ENCODE data around the gene IL17RE.
"Not testable (repeated sequence)": the region's sequence is repeated elsewhere in the genome, so short reads cannot be mapped to it uniquely, and the experiment has no call there.

IL17RE gene

DNA sequence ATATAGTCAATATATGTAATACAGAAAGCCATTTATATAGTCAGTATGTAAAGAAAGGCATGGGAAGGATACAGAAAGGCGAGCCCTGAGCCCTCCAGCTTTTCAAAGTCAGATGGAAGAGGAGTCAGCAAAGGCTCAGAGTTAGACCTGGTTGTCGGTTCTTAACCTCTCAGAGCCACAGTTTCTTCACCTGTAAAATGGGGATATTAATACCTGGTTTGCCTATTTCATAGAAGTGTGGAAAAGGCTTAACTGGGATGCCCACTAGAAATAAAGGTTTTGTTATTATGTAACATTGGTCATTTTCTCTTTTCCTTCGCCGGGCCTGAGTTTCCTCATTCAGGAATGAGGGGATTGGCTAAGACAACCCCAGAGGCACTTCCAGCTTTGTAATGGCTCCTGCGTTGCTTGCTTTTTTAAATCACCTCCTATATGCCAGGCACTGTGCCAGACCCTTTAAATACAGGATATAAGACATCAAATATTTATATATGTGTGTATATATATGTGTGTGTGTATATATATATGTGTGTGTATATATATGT, 33.4 kb downstream of the IL17RE start:
- DNase-seq = no peak

GRCh38 chr3:9937486-9938238, 35.0 kb downstream of the IL17RE start:
- DNase-seq = no peak

- DNase-seq = no peak
Observed at GRCh38 chr3:9938966-9939365, 36.3 kb downstream of the IL17RE start.

DNA sequence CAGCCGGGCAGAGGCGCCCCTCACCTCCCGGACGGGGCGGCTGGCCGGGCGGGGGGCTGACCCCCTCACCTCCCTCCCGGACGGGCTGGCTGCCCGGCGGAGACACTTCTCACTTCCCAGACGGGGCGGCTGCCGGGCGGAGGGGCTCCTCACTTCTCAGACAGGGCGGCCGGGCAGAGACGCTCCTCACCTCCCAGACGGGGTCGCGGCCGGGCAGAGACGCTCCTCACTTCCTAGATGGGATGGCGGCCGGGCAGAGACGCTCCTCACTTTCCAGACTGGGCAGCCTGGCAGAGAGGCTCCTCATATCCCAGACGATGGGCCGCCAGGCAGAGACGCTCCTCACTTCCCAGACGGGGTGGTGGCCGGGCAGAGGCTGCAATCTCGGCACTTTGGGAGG, 37.3 kb downstream of the IL17RE start:
- not testable (repeated sequence) for DNase-seq

DNA sequence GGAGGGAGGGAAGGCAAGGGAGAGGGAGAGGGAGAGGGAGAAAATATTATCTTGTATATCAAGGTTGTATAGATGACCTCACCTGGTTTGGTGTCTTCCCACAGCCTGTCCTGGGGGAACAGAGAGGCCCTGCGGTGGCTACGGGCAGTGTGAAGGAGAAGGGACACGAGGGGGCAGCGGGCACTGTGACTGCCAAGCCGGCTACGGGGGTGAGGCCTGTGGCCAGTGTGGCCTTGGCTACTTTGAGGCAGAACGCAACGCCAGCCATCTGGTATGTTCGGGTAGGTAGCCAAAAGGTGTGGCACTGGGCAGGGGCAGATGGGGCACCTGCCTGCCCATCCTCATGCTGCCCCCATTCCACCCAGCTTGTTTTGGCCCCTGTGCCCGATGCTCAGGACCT, 38.1 kb downstream of the IL17RE start:
- DNase-seq = no peak

GRCh38 chr3:9942164-9942563, 39.5 kb downstream of the IL17RE start:
- DNase-seq = no peak

- DNase-seq = no peak
Observed at GRCh38 chr3:9942934-9943690, 40.5 kb downstream of the IL17RE start.

GRCh38 chr3:9944271-9944670, 41.6 kb downstream of the IL17RE start:
- no peak for DNase-seq

DNA sequence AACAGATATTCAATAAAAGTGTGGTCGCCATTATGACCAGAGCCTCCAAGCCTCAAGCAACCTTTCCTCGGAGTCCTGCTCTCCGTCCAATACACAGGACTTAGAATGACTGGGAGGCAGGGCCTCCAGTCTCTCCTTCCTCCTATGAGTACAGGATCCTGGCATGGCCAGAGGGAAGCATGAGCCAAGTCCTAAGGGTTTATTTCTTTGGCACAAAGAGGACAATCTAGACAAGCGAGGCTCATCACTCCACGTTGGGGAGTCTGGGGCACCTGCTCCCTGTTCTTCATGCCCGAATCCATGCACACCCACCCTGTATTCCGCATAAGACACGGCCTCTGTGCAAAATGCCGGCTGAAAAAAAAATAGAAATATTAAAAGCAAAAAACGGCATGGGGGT, 42.7 kb downstream of the IL17RE start:
- DNase-seq = no peak

GRCh38 chr3:9946112-9947024, 43.7 kb downstream of the IL17RE start:
- DNase-seq = peak; percentile 81

DNA sequence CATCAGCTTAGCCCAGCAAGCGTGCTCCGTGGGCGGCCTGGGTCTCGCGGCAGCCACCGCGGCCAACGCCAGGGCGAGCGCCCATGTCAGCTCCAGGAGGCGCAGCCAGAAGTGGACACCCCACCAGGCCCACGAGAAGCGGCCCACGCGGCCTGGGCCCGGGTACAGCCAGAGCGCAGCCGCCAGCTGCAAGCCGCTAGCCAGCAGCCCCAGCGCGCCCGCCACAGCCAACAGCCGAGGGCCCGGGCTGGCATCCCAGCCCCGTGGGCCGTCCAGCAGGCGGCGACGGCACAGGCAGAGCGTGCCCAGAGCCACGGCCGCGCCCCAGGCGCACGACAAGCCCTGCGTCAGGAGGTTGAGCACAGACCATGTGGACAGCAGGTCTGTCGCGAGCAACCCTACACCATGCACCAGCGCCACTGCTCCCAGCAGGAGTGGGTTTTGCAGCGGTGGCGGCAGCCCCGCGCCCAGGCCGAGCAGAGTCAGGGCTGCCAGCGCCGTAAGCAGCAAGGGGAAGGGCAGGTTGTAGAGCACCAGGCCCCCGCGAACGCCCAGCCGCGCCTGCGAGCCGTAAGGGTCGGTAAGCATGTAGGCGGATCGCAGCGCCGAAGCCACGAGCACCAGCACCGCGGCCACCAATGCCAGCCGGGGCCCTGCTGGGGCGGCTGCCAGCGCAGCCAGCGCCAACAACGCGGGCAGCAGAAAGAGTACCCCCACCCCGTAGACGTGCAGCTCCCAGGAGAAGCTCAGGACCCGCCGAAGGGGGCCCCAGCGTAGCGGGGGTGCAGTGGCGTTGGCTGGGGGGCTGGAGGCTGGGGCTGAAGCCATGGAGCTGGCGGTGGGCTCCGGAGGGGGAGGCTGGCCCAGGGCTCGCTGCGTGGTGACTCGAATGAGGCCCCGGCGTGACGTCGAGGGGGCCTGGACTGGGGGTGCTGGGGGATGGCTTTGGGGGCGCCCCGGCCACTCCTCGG, 44.7 kb downstream of the IL17RE start:
- no peak for DNase-seq

GRCh38 chr3:9948586-9948985, 45.9 kb downstream of the IL17RE start:
- no peak for DNase-seq

DNA sequence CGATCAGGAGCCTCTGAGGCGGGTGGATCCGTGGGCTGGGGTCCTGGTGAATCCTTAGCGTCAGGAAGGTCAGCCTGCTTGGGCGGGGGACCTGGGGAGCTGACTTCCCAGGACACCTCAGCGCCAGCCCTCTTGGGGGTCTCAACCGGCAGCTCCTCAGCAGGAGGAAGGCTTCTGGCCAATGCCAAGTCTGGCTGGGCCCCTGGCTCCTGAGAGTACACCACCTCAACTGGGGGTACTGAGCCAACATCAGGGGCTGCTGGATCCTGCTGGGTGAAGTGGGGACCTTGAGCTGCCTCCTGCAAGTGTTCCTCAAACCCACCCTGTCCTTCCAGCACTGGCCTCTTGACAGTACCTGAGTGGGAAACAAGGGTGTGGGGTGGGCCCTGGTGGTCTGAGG, 46.5 kb downstream of the IL17RE start:
- DNase-seq = no peak

- DNase-seq = no peak
Observed at GRCh38 chr3:9949626-9950025, 47.0 kb downstream of the IL17RE start.

DNA sequence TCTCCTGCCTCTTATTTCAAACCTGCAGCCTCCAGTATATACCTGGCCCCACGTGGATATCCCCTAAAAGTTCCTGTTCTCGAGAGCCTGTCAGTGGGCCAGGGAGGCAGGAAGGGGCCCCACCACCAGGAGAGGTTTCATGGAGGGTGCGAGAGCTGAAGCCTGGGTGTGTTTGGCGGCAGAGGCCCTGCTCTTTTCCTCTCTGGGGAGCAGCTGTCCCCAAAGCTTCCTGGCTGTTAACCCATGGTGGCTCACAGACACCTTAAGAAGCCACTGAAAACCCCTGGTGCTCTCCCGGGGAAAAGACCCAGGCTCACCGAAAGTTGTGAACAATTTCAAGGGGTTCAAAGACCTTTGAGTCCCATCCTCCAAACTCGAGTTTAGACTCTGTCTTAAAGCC, 48.5 kb downstream of the IL17RE start:
- DNase-seq = peak; percentile 15

DNA sequence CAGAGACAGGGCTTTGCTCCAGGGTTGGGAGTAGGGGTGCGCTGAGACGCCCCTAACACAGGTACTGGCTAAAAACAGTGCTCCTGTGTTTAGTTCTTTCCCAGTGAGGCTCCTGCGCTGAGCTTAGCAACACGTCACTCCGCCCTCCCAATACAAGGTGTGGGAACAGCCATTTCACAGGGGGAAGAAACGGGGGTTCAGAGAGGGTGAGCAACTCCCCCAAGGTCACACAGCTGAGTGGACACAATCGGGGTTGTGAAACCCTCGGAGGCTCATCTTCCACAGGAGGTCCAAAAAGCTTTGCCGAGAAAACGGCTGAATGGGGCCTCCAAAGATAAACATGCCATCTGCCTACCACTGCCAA, 48.9 kb downstream of the IL17RE start:
- peak; percentile 12 for DNase-seq

DNA sequence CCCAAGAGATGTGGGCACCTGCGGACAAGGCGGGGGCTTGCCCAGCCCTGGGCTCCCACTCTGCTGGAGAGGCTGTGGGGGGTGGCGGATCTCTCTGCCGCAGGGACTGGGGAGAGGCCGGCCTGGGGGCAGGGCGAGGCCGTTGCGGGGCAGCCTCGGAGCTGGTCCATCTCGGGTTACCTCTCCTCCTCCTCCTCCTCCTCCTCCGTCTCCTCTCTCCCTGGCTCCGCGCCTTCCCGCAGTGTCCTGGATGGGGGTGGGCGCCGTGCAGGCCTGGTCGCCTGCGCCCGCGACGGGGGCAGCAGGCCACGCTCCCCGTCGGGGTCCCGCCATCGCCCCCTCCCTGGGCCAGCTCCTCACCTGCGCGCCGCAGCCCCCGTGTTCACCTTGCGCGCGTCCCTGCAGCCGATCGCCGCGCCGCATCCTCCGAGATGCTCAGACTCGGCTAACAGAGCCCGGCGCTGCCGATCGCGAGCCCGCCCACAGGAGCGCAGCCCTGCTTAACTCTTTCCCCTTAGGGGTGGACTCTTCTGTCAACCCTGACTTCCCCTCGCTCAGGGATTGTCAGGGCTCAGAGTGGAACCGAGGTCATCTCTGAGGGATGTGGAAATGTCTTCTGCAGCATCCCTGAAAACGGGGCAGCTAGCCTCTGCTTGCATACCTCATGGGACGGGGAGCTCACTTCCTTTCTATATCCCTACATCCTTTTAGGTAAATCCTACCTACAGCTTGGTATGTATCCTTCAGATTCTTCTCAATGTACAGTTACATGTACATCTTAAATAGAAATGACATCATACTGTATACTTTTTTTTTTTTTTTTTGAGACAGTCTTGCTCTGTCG, 49.5 kb downstream of the IL17RE start, which contains the start of gene PRRT3:
TSS of gene PRRT3 (minus strand) at position 447 of the 844 bp plus-strand sequence. CDS start 2,293 bp downstream, outside the sequence.
- peak; percentile 71 for DNase-seq

- no peak for DNase-seq
Observed at GRCh38 chr3:9955067-9955502, 52.4 kb downstream of the IL17RE start.

GRCh38 chr3:9955611-9956352, 53.1 kb downstream of the IL17RE start:
- DNase-seq = no peak

GRCh38 chr3:9957214-9957613, 54.6 kb downstream of the IL17RE start:
- no peak for DNase-seq
